DND-41 (cell line): ENCODE results near the gene SNX10.

Experiments
- CTCF ChIP-seq: IDR thresholded peaks from 2 replicates; pipeline ENCODE4 v1.5.1; 2012; ENCODE audit warnings: borderline replicate concordance, low read length, moderate library complexity, mild to moderate bottlenecking; ENCODE audit not compliant: poor library complexity, severe bottlenecking; ENCODE audit errors: extremely low read depth
- EZH2 ChIP-seq: IDR thresholded peaks from 3 replicates; pipeline ENCODE4 v1.6.1; 2012; ENCODE audit warnings: borderline replicate concordance, low read depth, mild to moderate bottlenecking, moderate library complexity, low read length, inconsistent platforms; ENCODE audit not compliant: severe bottlenecking

DNA sequence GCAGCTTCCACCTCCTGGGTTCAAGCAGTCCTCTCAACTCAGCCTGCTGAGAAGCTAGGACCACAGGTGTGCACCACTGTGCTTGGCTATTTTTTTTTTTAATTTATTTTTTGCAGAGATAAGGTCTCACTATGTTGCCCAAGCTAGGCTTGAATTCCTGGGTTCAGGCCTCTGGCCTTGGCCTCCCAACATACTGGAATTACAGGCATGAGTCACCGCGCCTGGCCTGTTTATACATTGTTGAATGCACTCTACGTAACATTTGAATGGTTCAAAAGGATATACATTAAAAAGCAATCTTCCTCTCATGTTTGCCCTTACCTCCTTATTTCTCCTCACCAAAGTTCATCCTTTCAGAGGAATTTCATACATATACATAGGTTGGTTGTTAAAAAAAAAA lies 7.2 kb upstream of the SNX10 start:
- no peak for TF ChIP-seq CTCF
- no peak for TF ChIP-seq EZH2
